ENCODE results near the gene TM4SF4.

- TF ChIP-seq CTCF (conservative IDR thresholded peaks at IDR 0.05) (no peak), ZFX (IDR thresholded peaks at IDR 0.05) (no peak)
Observed at GRCh38 chr3:149490260-149490971, 15.9 kb downstream of the TM4SF4 start.

Data from C4-2B (cell line).